Activated CD8-positive, alpha-beta memory T cell treated with anti-CD3 and anti-CD28 coated beads for 36 hours (primary cell): ENCODE results near the gene AP4M1. TPM values are rescaled to one million over a fixed set of nuclear protein-coding genes. Genes with fewer than 3 reads are reported as not detected.

Experiments used
- CTCF ChIA-PET: fragments of 350-600 bp; sonication (Branson Sonifier 250); formaldehyde crosslinking; loops from one replicate; lab custom pipeline; 2021; ENCODE audit warnings: antibody characterized with exemption; lab: Charles Lee
- POLR2A ChIA-PET: fragments of 350-600 bp; sonication (Branson Sonifier 250); formaldehyde crosslinking; loops from one replicate; lab custom pipeline; 2021; ENCODE audit warnings: antibody characterized with exemption; lab: Charles Lee
- total RNA-seq, 2 experiments: library from RNA; stranded (reverse); gene quantifications; one replicate each; pipeline ENCODE4 v1.2.3, GENCODE V29; 2021

AP4M1 gene, protein sequence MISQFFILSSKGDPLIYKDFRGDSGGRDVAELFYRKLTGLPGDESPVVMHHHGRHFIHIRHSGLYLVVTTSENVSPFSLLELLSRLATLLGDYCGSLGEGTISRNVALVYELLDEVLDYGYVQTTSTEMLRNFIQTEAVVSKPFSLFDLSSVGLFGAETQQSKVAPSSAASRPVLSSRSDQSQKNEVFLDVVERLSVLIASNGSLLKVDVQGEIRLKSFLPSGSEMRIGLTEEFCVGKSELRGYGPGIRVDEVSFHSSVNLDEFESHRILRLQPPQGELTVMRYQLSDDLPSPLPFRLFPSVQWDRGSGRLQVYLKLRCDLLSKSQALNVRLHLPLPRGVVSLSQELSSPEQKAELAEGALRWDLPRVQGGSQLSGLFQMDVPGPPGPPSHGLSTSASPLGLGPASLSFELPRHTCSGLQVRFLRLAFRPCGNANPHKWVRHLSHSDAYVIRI
- total RNA-seq, result 10 to 100 TPM; 15.3 to 15.6 TPM

DNA sequence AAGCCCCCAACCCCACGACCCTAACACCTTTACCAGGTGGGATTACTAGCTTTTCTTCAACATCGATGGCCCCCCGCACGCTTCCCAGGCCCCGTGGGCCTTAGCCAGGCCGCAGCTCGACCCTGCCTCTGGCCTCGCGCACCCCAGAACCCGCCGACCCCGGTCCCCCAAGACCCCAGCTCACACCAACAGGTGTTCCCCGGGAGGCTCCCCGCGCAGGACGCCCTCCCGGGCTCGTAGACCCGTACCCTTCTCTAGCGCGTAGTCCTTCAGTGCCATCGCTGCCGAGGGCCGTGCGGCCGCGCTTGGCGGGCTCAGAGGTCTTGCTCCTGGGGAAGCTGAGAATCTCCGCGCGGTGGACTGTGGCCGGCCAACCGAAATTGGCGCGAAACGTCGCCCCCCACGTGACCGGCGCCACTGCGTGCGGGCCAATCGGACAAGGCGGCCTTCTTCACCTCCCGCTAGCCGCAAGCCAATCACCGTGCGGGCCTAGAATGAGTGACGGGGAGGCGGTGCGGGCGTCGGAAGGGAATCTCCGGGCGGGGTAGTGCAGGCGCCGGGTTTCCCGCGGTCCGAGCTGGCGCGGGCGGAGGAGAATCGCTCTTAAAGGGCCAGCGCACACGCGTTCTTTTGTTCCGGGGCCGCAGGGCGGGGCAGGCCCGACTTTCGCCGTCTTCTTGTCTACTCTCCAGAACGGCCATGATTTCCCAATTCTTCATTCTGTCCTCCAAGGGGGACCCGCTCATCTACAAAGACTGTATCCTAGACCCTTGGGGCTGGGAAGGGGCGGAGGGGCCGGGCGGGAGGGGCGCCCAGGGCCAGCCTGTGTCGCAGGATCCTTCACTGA, at the start of gene AP4M1, which contains the start of gene MCM7:
Gene AP4M1 (plus strand): TSS at position 628 of the 847 bp plus-strand sequence. CDS start 72 bp downstream, at position 700.
Gene MCM7 (minus strand): TSS at position 382 of the 847 bp plus-strand sequence. CDS start 103 bp downstream, at position 279.
- ChIA-PET CTCF (interaction anchor here (0.9 to 2.7 kb wide), 8 partner anchors 11 to 88 kb away, joined by 3 to 11 read pairs (median 4); no protein-coding TSS in a partner anchor), POLR2A (interaction anchor here (0.6 to 3.3 kb wide), 8 partner anchors 10 to 295 kb away, joined by 3 to 45 read pairs (median 6); partner anchors contain the start of genes COPS6 and MBLAC1)

DNA sequence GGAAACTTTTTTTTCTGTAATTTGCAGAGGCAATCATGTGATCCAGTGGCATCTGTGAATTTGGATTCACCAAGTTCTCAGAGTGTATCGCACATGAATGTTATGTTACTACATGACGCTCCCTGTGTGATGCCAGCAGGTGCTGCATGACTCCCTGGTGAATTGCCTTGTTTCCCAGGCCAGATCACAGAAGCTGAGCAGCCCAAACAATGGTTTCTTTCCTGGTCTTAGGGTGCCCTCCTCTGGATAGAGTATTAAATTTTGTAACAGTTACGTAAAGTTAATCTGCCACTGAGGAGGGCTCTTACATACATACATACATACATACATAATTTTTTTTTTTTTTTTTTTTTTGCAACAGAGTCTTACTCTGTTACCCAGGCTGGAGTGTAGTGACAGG, 48.2 kb upstream of the AP4M1 start:
- ChIA-PET CTCF (interaction anchor here (1.2 to 1.6 kb wide), 5 partner anchors 33 to 140 kb away, joined by 3 to 10 read pairs (median 7); no protein-coding TSS in a partner anchor), POLR2A (no interaction called here)

DNA sequence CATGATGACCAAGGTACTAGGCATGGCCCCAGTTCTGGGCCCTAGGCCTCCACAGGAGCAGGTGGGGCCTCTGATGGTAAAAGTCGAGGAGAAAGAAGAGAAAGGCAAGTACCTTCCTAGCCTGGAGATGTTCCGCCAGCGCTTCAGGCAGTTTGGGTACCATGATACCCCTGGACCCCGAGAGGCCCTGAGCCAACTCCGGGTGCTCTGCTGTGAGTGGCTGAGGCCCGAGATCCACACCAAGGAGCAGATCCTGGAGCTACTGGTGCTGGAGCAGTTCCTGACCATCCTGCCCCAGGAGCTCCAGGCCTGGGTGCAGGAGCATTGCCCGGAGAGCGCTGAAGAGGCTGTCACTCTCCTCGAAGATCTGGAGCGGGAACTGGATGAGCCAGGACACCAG, 44.4 kb upstream of the AP4M1 start:
- CTCF ChIA-PET, result no interaction called here
- POLR2A ChIA-PET, result no interaction called here

DNA sequence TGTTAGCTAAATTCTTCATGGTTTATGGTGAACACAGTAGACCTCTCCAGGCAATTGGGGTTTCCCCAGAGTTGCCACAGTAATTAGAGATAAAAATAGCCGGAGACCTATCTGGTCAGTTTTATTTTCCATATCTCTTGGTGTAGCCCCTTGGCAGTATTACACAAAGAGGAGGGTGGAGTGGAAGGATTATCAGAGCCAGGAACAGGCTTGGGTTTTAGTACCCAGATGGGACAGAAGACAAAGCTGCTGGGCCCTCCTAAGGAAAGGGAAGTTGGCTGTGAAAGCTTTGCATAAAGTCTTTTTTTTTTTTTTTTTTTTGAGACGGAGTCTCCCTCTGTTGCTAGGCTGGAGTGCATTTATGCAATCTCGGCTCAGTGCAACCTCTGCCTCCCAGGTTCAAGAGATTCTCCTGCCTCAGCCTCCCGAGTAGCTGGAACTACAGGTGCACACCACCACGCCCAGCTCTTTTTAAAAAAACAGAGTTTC, 42.1 kb upstream of the AP4M1 start:
- ChIA-PET CTCF (interaction anchor here (0.7 kb wide), 1 partner anchor 117 kb away, joined by 3 read pairs; no protein-coding TSS in a partner anchor), POLR2A (no interaction called here)

DNA sequence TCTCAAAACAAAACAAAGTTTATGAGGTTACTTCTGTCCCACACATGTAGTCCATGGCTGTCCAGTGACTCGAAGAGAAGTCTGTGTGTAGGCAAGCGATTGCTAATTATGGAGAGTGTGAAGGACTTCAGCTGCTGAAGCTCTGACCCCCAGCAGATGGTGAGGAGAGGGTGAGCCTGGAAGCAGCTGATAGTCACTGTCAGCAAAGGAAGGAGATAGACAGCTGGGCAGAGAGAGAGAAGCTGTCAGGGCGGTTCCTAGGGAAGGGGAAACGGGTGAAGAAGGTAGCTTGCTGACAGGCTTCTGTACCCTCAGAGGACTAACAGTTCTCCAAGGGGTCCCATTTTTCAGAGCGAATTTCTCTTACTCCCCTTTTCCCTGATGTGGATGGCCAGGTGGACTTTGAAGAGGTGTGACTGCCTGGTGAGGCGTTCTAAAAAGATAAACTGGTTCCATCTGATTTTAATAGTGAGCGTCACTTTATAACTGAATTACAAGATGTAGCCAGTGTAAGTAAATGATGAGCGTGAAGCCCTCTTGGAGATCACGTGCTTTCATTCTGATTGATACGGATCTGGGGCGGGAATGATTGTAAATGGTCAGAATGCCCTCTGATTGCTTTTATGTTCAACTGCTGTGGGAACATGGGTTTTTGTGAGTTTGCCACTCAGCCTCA, 39.8 kb upstream of the AP4M1 start:
- CTCF ChIA-PET, result interaction anchor here (1.6 kb wide), 1 partner anchor 16 kb away, joined by 3 read pairs; no protein-coding TSS in a partner anchor
- POLR2A ChIA-PET, result no interaction called here

DNA sequence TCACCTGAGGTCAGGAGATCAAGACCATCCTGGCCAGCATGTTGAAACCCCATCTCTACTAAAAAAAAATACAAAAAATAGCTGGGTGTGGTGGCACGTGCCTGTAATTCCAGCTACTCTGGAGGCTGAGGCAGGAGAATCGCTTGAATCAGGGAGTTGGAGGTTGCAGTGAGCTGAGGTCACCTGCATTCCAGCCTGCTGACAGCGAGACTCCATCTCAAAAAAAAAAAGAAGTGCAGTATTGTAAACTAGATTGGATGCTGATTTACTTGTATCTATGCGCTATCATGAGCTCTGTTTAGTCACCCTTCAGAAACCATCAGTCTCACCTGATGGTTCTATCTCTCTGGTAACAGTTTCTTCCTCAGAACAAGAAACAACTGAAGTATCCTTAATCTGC, 38.1 kb upstream of the AP4M1 start:
- POLR2A ChIA-PET, result no interaction called here
- CTCF ChIA-PET, result no interaction called here

DNA sequence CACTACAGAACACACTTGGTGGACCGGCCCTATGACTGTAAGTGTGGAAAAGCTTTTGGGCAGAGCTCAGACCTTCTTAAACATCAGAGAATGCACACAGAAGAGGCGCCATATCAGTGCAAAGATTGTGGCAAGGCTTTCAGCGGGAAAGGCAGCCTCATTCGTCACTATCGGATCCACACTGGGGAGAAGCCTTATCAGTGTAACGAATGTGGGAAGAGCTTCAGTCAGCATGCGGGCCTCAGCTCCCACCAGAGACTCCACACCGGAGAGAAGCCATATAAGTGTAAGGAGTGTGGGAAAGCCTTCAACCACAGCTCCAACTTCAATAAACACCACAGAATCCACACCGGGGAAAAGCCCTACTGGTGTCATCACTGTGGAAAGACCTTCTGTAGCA, 37.3 kb upstream of the AP4M1 start:
- POLR2A ChIA-PET, result no interaction called here

DNA sequence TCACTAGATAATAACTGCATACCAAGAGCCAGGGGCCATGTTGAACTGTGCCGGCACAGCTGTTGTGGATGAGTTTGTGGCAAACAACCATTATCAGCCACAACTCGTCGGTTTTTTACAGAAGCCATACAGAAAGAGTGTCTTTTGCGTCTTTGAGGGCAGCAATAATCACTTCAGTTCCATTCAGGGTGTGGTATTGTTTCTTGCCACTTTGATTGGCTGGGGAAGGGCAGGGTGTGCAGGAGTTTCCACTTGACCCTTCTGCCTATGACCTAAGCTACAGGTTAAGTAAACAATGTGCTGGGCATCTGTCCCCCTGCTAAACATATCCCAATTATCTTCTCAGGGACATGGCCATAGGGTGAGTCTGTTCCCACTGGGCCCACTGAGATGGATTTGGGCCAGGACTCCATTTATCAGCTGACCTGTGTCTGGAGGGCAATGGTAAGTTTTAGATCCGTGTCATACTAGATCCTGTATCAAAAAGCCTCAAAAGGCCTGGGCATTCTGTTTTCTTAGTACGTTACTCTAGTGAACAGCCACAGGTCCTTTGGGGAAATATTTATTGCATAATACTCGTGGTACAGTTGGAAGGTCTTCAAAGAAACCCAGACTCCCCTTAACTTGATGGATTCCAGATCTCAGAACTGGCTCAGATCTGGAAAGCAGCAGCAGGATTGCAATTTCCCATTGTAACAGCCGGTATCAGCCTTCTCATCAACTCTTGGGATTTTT, 35.8 kb upstream of the AP4M1 start:
- CTCF ChIA-PET, result no interaction called here

More for the DNA sequence above, 37.3 kb upstream of the AP4M1 start:
- CTCF ChIA-PET, result interaction anchor here (0.5 to 1.4 kb wide), 2 partner anchors 8 to 228 kb away, joined by 3 to 4 read pairs; no protein-coding TSS in a partner anchor

DNA sequence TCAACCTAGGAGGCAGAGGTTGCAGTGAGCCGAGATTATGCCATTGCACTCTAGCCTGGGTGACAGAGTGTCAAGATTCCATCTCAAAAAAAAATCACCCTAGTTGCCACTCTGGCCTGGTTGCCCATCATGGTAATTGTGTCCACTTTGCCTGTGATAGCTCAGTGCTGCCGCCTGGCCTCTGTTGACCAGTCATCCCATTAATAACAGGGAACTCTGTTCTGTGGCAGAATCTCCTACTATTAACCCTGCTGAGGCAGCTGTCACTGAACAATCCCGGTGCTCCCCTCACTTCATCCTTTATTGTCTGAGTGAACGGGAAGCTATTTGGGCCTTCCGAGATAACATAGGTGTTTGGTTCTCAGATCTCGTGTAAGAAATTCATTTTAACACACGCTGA, 34.5 kb upstream of the AP4M1 start:
- ChIA-PET POLR2A (interaction anchor here (0.6 kb wide), 1 partner anchor 20 kb away, joined by 5 read pairs; no protein-coding TSS in a partner anchor), CTCF (no interaction called here)

More for the DNA sequence above, 35.8 kb upstream of the AP4M1 start:
- POLR2A ChIA-PET, result no interaction called here

DNA sequence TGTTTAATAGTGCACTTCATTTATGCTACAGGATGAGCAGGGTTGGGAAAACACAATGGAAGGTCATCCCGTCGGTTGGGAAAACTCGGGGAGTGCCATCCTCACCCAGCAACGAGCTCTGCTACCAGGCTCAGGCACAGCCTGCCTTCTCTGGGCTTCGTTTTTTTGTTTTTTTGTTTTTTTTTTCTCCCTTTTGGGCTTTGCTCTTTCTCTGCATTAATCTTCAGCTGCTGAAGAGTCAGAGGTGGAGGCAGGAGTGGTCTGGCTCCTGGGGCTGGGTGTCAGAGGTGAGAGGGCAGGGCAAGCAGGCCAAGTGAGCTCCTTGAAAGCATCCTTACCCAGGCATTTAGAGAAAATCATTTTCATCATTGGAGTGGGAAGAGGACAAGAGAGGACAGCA, 31.5 kb upstream of the AP4M1 start:
- ChIA-PET CTCF (interaction anchor here (0.7 kb wide), 1 partner anchor 12 kb away, joined by 3 read pairs; no protein-coding TSS in a partner anchor), POLR2A (interaction anchor here (0.6 kb wide), 1 partner anchor 140 kb away, joined by 3 read pairs; no protein-coding TSS in a partner anchor)

DNA sequence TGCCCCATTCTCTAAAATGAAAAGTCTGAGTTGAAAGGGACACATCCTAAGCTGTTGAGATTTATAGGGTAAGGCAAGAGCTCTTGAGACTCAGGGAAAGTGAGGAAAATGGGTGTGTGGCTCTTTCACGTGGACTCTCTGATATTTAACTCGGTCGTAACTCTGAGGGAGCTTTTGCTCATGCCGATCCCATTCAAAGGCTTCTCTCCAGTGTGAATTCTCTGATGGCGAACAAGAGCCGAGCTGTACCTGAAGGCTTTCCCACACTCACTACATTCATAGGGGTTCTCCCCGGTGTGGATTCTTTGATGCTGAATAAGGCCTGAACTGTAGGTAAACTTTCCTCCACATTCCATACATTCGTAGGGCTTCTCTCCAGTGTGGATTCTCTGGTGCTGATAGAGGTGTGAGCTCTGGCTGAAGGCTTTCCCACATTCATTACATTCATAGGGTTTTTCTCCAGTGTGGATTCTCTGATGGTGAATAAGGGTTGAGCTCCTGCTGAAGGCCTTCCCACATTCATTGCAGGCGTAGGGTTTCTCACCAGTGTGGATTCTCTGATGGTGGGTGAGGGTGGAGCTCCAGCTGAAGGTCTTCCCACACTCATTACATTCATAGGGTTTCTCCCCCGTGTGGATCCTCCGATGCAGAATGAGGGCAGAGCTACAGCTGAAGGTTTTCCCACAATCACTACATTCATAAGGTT, 30.3 kb upstream of the AP4M1 start:
- ChIA-PET POLR2A (interaction anchor here (0.5 kb wide), 1 partner anchor 45 kb away, joined by 4 read pairs; no protein-coding TSS in a partner anchor), CTCF (interaction anchor here (1.0 kb wide), 1 partner anchor 11 kb away, joined by 4 read pairs; no protein-coding TSS in a partner anchor)

DNA sequence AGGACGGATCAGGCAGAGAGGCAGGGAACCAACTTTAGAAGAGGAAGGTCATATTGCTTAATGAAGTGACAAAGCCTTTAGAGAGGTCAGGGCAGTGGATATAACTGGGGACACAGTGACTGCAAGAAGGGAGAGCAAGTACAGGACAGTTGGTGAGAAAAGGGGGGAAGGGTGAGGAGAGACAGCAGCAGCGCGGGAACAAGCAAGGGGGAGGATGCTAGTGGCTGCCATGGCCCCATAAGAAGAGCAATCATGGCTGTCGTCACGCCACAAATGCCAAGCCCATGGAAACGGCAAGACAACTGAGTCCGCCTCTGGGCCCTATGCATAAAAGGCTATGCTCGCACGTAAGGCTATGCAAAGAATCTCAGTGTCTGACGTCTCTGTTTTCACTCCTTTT, 29.0 kb upstream of the AP4M1 start:
- ChIA-PET POLR2A (no interaction called here), CTCF (no interaction called here)

DNA sequence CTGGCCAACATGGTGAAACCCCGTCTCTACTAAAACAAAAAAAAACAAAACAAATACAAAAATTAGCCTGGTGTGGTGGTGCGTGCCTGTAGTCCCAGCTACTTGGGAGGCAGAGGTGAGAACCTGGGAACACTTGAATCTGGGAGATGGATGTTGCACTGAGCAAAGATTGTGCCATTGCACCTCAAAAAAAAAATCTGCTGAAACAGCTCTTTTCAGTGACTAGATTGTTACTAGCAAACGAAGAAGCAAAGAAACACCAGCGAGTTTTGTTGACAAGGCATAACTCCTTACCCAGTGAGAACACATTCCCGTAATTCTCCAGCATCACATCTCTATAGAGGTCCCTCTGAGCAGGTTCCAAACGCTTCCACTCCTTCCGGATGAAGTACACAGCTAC, 26.6 kb upstream of the AP4M1 start:
- ChIA-PET POLR2A (no interaction called here), CTCF (interaction anchor here (1.0 kb wide), 1 partner anchor 25 kb away, joined by 4 read pairs; the partner anchor contains the start of gene ZSCAN21)

DNA sequence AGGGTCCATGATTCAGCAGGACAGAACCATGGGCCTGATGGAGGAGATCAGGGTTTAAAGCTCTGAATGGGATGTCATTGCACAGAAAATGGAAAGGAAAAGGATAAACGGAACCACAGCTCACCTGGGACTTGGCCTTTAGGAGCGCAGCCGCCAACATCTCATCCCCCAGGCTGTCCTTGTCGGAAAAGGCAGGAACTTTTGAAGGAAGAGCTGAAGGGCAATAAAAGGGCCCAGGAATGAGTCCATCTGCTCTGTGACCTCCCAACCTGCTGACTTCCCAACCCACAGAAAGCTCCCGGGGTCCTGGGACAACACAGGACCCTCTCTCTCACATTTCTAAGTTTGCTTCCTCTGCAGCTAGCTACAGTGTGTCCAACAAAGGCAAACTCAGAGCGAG, 26.0 kb upstream of the AP4M1 start:
- CTCF ChIA-PET, result interaction anchor here (1.0 kb wide), 1 partner anchor 26 kb away, joined by 4 read pairs; the partner anchor contains the start of gene ZSCAN21

DNA sequence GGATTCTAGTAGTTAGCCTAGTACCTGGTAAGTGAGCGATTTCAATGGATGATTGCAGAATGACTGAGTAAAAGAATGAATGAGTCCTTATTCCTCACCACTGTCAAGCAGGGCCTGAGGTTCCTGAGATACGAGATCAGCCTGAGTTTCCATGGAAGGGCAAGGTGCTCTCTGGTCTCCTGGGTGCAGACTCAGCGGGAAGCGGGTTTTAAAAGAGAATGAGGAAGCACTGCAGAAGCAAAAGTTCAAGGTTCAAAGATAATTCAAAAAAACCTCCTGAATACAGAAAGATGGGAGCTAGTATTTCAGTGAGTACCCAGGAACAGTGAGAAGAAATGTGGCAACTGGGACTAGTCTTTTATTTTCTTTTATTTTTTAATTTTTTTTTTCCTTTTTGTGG, 24.2 kb upstream of the AP4M1 start:
- CTCF ChIA-PET, result interaction anchor here (1.3 kb wide), 1 partner anchor 16 kb away, joined by 3 read pairs; no protein-coding TSS in a partner anchor

More for the DNA sequence above, 26.0 kb upstream of the AP4M1 start:
- POLR2A ChIA-PET, result no interaction called here

DNA sequence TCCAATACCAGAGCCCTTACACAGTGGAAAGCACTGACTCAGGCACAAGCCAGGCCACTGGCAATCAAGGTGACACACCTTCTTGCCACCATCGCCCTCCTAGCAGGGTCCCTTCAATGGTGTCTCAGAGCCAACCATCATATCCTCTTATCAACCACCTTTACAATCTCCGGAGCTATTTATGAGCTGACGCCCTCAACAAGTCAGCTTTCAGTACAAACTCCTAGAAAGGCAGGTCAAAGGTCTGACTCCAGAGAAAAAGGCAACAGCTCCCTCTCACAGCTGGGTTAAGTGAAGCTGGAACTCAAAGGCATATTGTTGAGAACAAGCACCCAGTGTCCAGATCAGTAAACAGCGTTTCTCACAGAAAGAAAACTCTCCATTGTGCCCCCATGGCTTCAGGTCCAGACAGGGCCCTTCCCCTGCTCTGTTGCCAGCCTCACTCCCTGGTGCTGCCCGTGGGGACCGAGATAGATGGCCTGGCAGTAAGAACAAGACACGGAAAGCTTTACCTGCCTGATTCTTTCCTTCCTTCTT, 22.4 kb upstream of the AP4M1 start:
- ChIA-PET CTCF (no interaction called here), POLR2A (no interaction called here)

More for the DNA sequence above, 24.2 kb upstream of the AP4M1 start:
- POLR2A ChIA-PET, result interaction anchor here (0.6 kb wide), 1 partner anchor 1089 kb away, joined by 3 read pairs; no protein-coding TSS in a partner anchor
